Measurements from ENCODE around the gene CAPN8.

Gene CAPN8

DNA sequence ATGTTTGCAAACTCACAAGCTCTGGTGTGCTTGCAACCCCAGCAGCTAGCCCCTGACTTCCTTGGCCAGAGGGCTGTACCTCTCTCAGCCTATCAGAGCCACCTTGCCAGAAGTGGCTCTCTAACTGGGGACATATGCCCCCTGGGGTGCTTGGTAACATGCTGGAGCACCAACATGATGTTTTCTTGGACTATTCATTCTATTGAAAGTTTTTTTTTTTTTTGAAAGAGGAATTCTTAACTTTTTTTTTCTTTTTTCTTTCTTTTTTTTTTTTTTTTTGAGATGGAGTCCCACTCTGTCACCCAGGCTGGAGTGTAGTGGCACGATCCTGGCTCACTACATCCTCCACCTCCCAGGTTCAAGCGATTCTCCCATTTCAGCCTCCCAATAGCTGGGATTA lies 14.7 kb upstream of the CAPN8 start:
- peaks cover 0 to 3% of the 10 kb centered on the region in 2 donors for H3K27me3 ChIP-seq (ENCODE audit: control insufficient read depth in 2 of 2, insufficient read depth in 2 of 2, low read length in 2 of 2)
- H3K4me1 ChIP-seq (ENCODE audit: control insufficient read depth in 2 of 2, insufficient read depth in 2 of 2, low read length in 2 of 2): no peaks in the 10 kb centered on the region
- no peaks in the 10 kb centered on the region for H3K36me3 ChIP-seq (ENCODE audit: control insufficient read depth in 2 of 2, insufficient read depth in 2 of 2, low read length in 2 of 2)
- no peak overlapping the region for H3K9ac ChIP-seq (ENCODE audit: low read depth in 1 of 2, low read length in 2 of 2)
- no peak overlapping the region for H3K4me3 ChIP-seq (ENCODE audit: low read length in 2 of 2)
- no peaks in the 10 kb centered on the region for H3K9me3 ChIP-seq (ENCODE audit: control insufficient read depth in 2 of 2, low read length in 2 of 2)
- H3K27ac ChIP-seq (ENCODE audit: low read depth in 2 of 2, low read length in 2 of 2): no peak overlapping the region

DNA sequence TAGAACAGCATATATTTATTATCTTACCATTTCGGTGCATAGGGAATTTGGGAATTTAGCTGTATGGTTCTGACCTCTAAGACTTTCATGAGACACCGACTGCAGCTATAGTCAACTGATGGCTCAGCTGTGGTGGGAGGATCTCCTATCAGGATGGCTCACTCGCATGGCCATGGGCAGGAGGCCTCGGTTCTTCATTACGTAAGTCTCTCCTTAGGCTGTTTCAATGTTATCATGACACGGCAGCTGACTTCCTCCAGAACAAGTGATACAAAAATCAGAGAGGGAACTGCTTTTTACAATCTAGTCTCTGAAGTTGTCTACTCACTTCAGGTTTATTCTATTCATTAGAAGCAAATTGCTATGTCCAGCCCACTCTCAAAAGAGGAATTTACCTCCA lies 13.3 kb upstream of the CAPN8 start:
- H3K4me1 ChIP-seq (ENCODE audit: control insufficient read depth in 2 of 2, insufficient read depth in 2 of 2, low read length in 2 of 2): no peaks in the 10 kb centered on the region
- H3K9me3 ChIP-seq (ENCODE audit: control insufficient read depth in 2 of 2, low read length in 2 of 2): no peaks in the 10 kb centered on the region
- no peak overlapping the region for H3K4me3 ChIP-seq (ENCODE audit: low read length in 2 of 2)
- H3K9ac ChIP-seq (ENCODE audit: low read depth in 1 of 2, low read length in 2 of 2): no peak overlapping the region
- peaks cover 0 to 3% of the 10 kb centered on the region in 2 donors for H3K27me3 ChIP-seq (ENCODE audit: control insufficient read depth in 2 of 2, insufficient read depth in 2 of 2, low read length in 2 of 2)
- H3K27ac ChIP-seq (ENCODE audit: low read depth in 2 of 2, low read length in 2 of 2): no peak overlapping the region
- no peaks in the 10 kb centered on the region for H3K36me3 ChIP-seq (ENCODE audit: control insufficient read depth in 2 of 2, insufficient read depth in 2 of 2, low read length in 2 of 2)

GRCh38 chr1:223674119-223674890 lies 8.8 kb upstream of the CAPN8 start:
- no peak overlapping the region for H3K27ac ChIP-seq (ENCODE audit: low read depth in 2 of 2, low read length in 2 of 2)
- H3K4me3 ChIP-seq (ENCODE audit: low read length in 2 of 2): no peak overlapping the region
- H3K36me3 ChIP-seq (ENCODE audit: control insufficient read depth in 2 of 2, insufficient read depth in 2 of 2, low read length in 2 of 2): no peaks in the 10 kb centered on the region
- no peaks in the 10 kb centered on the region for H3K4me1 ChIP-seq (ENCODE audit: control insufficient read depth in 2 of 2, insufficient read depth in 2 of 2, low read length in 2 of 2)
- H3K9me3 ChIP-seq (ENCODE audit: control insufficient read depth in 2 of 2, low read length in 2 of 2): no peaks in the 10 kb centered on the region
- no peak overlapping the region for H3K9ac ChIP-seq (ENCODE audit: low read depth in 1 of 2, low read length in 2 of 2)
- no peaks in the 10 kb centered on the region for H3K27me3 ChIP-seq (ENCODE audit: control insufficient read depth in 2 of 2, insufficient read depth in 2 of 2, low read length in 2 of 2)

GRCh38 chr1:223670458-223671159 lies 5.1 kb upstream of the CAPN8 start:
- Histone ChIP-seq H3K9ac (ENCODE audit: low read depth in 1 of 2, low read length in 2 of 2) (no peak overlapping the region), H3K9me3 (ENCODE audit: control insufficient read depth in 2 of 2, low read length in 2 of 2) (no peaks in the 10 kb centered on the region), H3K27me3 (ENCODE audit: control insufficient read depth in 2 of 2, insufficient read depth in 2 of 2, low read length in 2 of 2) (no peaks in the 10 kb centered on the region), H3K4me1 (ENCODE audit: control insufficient read depth in 2 of 2, insufficient read depth in 2 of 2, low read length in 2 of 2) (peaks cover 8 to 15% of the 10 kb centered on the region in 2 donors), H3K27ac (ENCODE audit: low read depth in 2 of 2, low read length in 2 of 2) (no peak overlapping the region), H3K4me3 (ENCODE audit: low read length in 2 of 2) (no peak overlapping the region), H3K36me3 (ENCODE audit: control insufficient read depth in 2 of 2, insufficient read depth in 2 of 2, low read length in 2 of 2) (no peaks in the 10 kb centered on the region)

GRCh38 chr1:223669003-223669795 lies 3.7 kb upstream of the CAPN8 start:
- Histone ChIP-seq H3K4me3 (ENCODE audit: low read length in 2 of 2) (no peak overlapping the region), H3K27ac (ENCODE audit: low read depth in 2 of 2, low read length in 2 of 2) (no peak overlapping the region), H3K36me3 (ENCODE audit: control insufficient read depth in 2 of 2, insufficient read depth in 2 of 2, low read length in 2 of 2) (no peaks in the 10 kb centered on the region), H3K4me1 (ENCODE audit: control insufficient read depth in 2 of 2, insufficient read depth in 2 of 2, low read length in 2 of 2) (peaks cover 8 to 26% of the 10 kb centered on the region in 2 donors), H3K9ac (ENCODE audit: low read depth in 1 of 2, low read length in 2 of 2) (no peak overlapping the region), H3K9me3 (ENCODE audit: control insufficient read depth in 2 of 2, low read length in 2 of 2) (no peaks in the 10 kb centered on the region), H3K27me3 (ENCODE audit: control insufficient read depth in 2 of 2, insufficient read depth in 2 of 2, low read length in 2 of 2) (no peaks in the 10 kb centered on the region)

DNA sequence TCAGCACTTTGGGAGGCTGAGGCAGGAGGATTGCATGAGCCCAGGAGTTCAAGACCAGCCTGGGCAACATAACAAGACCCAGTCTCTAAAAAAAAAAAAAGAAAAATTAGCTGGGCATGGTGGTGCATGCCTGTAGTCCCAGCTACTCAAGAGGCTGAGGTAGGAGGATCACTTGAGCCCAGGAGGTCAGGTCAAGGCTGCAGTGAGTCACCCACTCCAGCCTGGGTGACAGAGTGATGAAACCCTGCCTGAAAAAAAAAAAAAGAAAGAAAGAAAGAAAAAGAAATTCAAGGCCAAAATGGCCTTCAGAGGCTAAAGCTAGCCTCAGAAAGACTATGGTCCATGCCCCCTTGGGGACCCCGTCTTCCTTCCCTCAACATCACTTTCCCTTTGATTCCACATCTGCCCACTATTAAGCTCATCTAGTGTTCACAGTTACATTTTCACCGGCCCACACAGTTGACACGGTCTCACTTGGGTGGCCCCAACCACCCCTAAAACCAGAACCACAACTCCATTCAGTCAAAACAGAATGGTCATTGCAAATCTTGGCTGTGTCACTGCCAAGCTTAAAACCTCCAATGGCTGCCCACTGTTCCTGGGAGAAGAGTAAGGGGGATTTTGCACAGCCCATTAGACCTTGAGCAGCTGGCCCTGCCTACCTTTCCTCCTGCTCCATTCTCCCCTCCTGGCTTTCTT lies 2.1 kb upstream of the CAPN8 start:
- H3K27ac ChIP-seq (ENCODE audit: low read depth in 2 of 2, low read length in 2 of 2): no peak overlapping the region
- H3K4me1 ChIP-seq (ENCODE audit: control insufficient read depth in 2 of 2, insufficient read depth in 2 of 2, low read length in 2 of 2): peaks cover 13 to 34% of the 10 kb centered on the region in 2 donors
- no peaks in the 10 kb centered on the region for H3K9me3 ChIP-seq (ENCODE audit: control insufficient read depth in 2 of 2, low read length in 2 of 2)
- H3K27me3 ChIP-seq (ENCODE audit: control insufficient read depth in 2 of 2, insufficient read depth in 2 of 2, low read length in 2 of 2): no peaks in the 10 kb centered on the region
- no peak overlapping the region for H3K4me3 ChIP-seq (ENCODE audit: low read length in 2 of 2)
- no peaks in the 10 kb centered on the region for H3K36me3 ChIP-seq (ENCODE audit: control insufficient read depth in 2 of 2, insufficient read depth in 2 of 2, low read length in 2 of 2)
- no peak overlapping the region for H3K9ac ChIP-seq (ENCODE audit: low read depth in 1 of 2, low read length in 2 of 2)

- H3K36me3 ChIP-seq (ENCODE audit: control insufficient read depth in 2 of 2, insufficient read depth in 2 of 2, low read length in 2 of 2): no peaks in the 10 kb centered on the region
- peaks cover 13 to 34% of the 10 kb centered on the region in 2 donors for H3K4me1 ChIP-seq (ENCODE audit: control insufficient read depth in 2 of 2, insufficient read depth in 2 of 2, low read length in 2 of 2)
- H3K27ac ChIP-seq (ENCODE audit: low read depth in 2 of 2, low read length in 2 of 2): no peak overlapping the region
- H3K4me3 ChIP-seq (ENCODE audit: low read length in 2 of 2): peak overlapping the region in 1 of 2 donors; percentile 38
- no peaks in the 10 kb centered on the region for H3K27me3 ChIP-seq (ENCODE audit: control insufficient read depth in 2 of 2, insufficient read depth in 2 of 2, low read length in 2 of 2)
- no peaks in the 10 kb centered on the region for H3K9me3 ChIP-seq (ENCODE audit: control insufficient read depth in 2 of 2, low read length in 2 of 2)
- no peak overlapping the region for H3K9ac ChIP-seq (ENCODE audit: low read depth in 1 of 2, low read length in 2 of 2)
Measured at GRCh38 chr1:223664106-223664505, 1.4 kb downstream of the CAPN8 start.

GRCh38 chr1:223662943-223663342 lies 2.6 kb downstream of the CAPN8 start:
- H3K9me3 ChIP-seq (ENCODE audit: control insufficient read depth in 2 of 2, low read length in 2 of 2): no peaks in the 10 kb centered on the region
- H3K36me3 ChIP-seq (ENCODE audit: control insufficient read depth in 2 of 2, insufficient read depth in 2 of 2, low read length in 2 of 2): no peaks in the 10 kb centered on the region
- peaks cover 10 to 33% of the 10 kb centered on the region in 2 donors for H3K4me1 ChIP-seq (ENCODE audit: control insufficient read depth in 2 of 2, insufficient read depth in 2 of 2, low read length in 2 of 2)
- no peak overlapping the region for H3K27ac ChIP-seq (ENCODE audit: low read depth in 2 of 2, low read length in 2 of 2)
- no peak overlapping the region for H3K9ac ChIP-seq (ENCODE audit: low read depth in 1 of 2, low read length in 2 of 2)
- peak overlapping the region in 1 of 2 donors; percentile 26 for H3K4me3 ChIP-seq (ENCODE audit: low read length in 2 of 2)
- H3K27me3 ChIP-seq (ENCODE audit: control insufficient read depth in 2 of 2, insufficient read depth in 2 of 2, low read length in 2 of 2): no peaks in the 10 kb centered on the region

GRCh38 chr1:223659711-223660110 lies 5.8 kb downstream of the CAPN8 start:
- Histone ChIP-seq H3K27ac (ENCODE audit: low read depth in 2 of 2, low read length in 2 of 2) (no peak overlapping the region), H3K27me3 (ENCODE audit: control insufficient read depth in 2 of 2, insufficient read depth in 2 of 2, low read length in 2 of 2) (no peaks in the 10 kb centered on the region), H3K9ac (ENCODE audit: low read depth in 1 of 2, low read length in 2 of 2) (no peak overlapping the region), H3K9me3 (ENCODE audit: control insufficient read depth in 2 of 2, low read length in 2 of 2) (no peaks in the 10 kb centered on the region), H3K4me1 (ENCODE audit: control insufficient read depth in 2 of 2, insufficient read depth in 2 of 2, low read length in 2 of 2) (peaks cover 7 to 23% of the 10 kb centered on the region in 2 donors), H3K4me3 (ENCODE audit: low read length in 2 of 2) (no peak overlapping the region), H3K36me3 (ENCODE audit: control insufficient read depth in 2 of 2, insufficient read depth in 2 of 2, low read length in 2 of 2) (no peaks in the 10 kb centered on the region)
